HepG2 (cell line): Measurements from ENCODE around the gene TP63.

ENCODE experiments used
- POLR2A ChIP-seq, 2 experiments: IDR thresholded peaks; 2 replicates each; pipeline ENCODE4 v1.6.1; 2011; ENCODE audit warnings: low read depth in 2 of 2, low read length in 2 of 2, mild to moderate bottlenecking in 1 of 2, moderate library complexity in 1 of 2; ENCODE audit not compliant: insufficient read depth in 1 of 2
- POLR2AphosphoS5 ChIP-seq: IDR thresholded peaks from 2 replicates; pipeline ENCODE4 v1.6.1; 2012; ENCODE audit warnings: low read depth, low read length
- ZNF274 ChIP-seq: sonication (generic); formaldehyde crosslinking; IDR thresholded peaks from 2 replicates; pipeline ENCODE4 v1.5.1; 2020; ENCODE audit warnings: mild to moderate bottlenecking, missing genetic modification reagents
- ZNF652 ChIP-seq: IDR thresholded peaks from 2 replicates; pipeline ENCODE4 v1.6.1; 2016; ENCODE audit warnings: low read depth, borderline replicate concordance

DNA sequence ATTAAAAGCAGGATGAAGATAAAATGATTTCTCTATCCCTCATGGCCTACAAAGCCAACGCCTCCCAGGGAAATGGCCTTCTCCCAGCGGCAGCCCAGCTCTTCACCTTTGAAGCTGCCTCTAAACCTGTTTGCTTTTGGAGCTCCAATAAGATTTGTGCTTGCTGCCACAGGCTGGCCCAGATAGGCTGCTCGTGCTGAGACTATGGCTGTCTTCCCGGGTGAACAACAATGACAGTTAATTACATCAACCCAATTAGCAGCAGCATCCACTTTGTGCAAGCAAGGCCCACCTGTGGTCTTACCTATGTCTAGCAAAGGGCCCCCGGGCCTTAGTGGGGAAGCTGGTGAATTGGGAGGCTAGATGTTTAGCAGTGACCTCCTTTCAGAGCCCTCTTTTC lies 309.9 kb downstream of the TP63 start:
- TF ChIP-seq POLR2A (IDR thresholded peaks at IDR 0.05; ENCODE audit: insufficient read depth in 1 of 2, low read depth in 2 of 2, low read length in 2 of 2) = no peak
- TF ChIP-seq ZNF274 (CRISPR knock-in tag) = no peak
- no peak for TF ChIP-seq ZNF652 (CRISPR knock-in tag)
- no peak for TF ChIP-seq POLR2AphosphoS5
